K562 (cell line): ENCODE results near the gene ADAM10. TPM values are rescaled to one million over a fixed set of nuclear protein-coding genes. Genes with fewer than 3 reads are reported as not detected.

Experiments
- ATAC-seq: fragments of 200-7000 bp; cut with Tn5 transposase; 3 replicates; pipeline ENCODE4 v1.9.1; 2020; ENCODE audit warnings: moderate library complexity
- BruUV-seq: library from RNA; stranded (reverse); fragments of 400-500 nt; replicated peaks from 2 replicates; lab custom pipeline; 2021; lab: Mats Ljungman, UMichigan
- CTCF ChIA-PET: fragments of 300-600 bp; formaldehyde crosslinking; extraction: SDS; loops from one replicate; lab custom pipeline; 2021; ENCODE audit warnings: low intra/inter-chr PET ratio; lab: Yijun Ruan, JAX
- POLR2A ChIA-PET: fragments of 300-600, 350-650 bp; sonication (Branson Sonifier 250); formaldehyde crosslinking; extraction: SDS; loops from one replicate; lab custom pipeline; 2021; ENCODE audit warnings: antibody characterized with exemption, inconsistent platforms; lab: Yijun Ruan, JAX
- DNase-seq, 4 experiments: peaks; one replicate each; pipeline versions ENCODE4 v3.0.0 to v3.0.0-alpha.2; 2011 to 2018; ENCODE audit warnings: low spot score in 3 of 4, mixed read lengths in 3 of 4; ENCODE audit errors: extremely low read depth in 1 of 4
- FAIRE-seq: peaks from 2 replicates; lab custom pipeline; 2011; peaks lifted over from hg19 to GRCh38; lab: Jason Lieb, UNC
- H2AFZ ChIP-seq: 2 replicates; pipeline ENCODE4 v1.6.0; 2011; ENCODE audit warnings: low read depth, low read length, control low read depth, inconsistent platforms
- H3K27ac ChIP-seq: fragments of 200-600 bp; 3 replicates; pipeline ENCODE4 v1.8.0; 2011; ENCODE audit warnings: low read depth, mild to moderate bottlenecking, control low read depth, inconsistent platforms, low read length, moderate library complexity, mixed read lengths; ENCODE audit errors: extremely low read depth
- H3K27me3 ChIP-seq, 2 experiments: fragments of 300-600 bp in 1 of 2; 2 replicates in 1 of 2; 3 replicates in 1 of 2; pipeline versions ENCODE4 v1.6.0 to v1.8.0; 2011; ENCODE audit warnings: inconsistent platforms in 2 of 2, low read length in 2 of 2, mild to moderate bottlenecking in 1 of 2, mixed read lengths in 1 of 2, moderate library complexity in 1 of 2; ENCODE audit not compliant: control insufficient read depth in 2 of 2, insufficient read depth in 2 of 2
- H3K36me3 ChIP-seq: fragments of 300-600 bp; 3 replicates; pipeline ENCODE4 v1.8.0; 2011; ENCODE audit warnings: mild to moderate bottlenecking, low read length, inconsistent platforms; ENCODE audit not compliant: control insufficient read depth, insufficient read depth
- H3K4me1 ChIP-seq, 2 experiments: fragments of 200-600 bp in 1 of 2; replicated peaks in 1 of 2; 2 replicates in 1 of 2; 3 replicates in 1 of 2; pipeline versions ENCODE4 v1.5.1 to v1.8.0; 2011; ENCODE audit warnings: inconsistent platforms in 2 of 2, low read length in 2 of 2, mild to moderate bottlenecking in 1 of 2, mixed read lengths in 1 of 2, moderate library complexity in 1 of 2; ENCODE audit not compliant: control insufficient read depth in 2 of 2, insufficient read depth in 2 of 2
- H3K4me2 ChIP-seq: 2 replicates; pipeline ENCODE4 v1.6.1; 2011; ENCODE audit warnings: low read length, control low read depth, inconsistent platforms, mixed read lengths; ENCODE audit not compliant: insufficient read depth
- H3K4me3 ChIP-seq: fragments of 200-600 bp; sonication (generic), shearing (Covaris generic); 2 replicates; pipeline ENCODE4 v1.5.1; 2016; ENCODE audit warnings: control low read depth, inconsistent platforms
- H3K79me2 ChIP-seq: fragments of 200-600 bp; 3 replicates; pipeline ENCODE4 v1.8.0; 2011; ENCODE audit warnings: low read length, inconsistent platforms; ENCODE audit not compliant: control insufficient read depth, insufficient read depth
- H3K9ac ChIP-seq, 2 experiments: 2 replicates each; pipeline versions ENCODE4 v1.6.0 to v1.6.1; 2011; ENCODE audit warnings: low read depth in 2 of 2, low read length in 2 of 2, control low read depth in 1 of 2, inconsistent platforms in 1 of 2, mild to moderate bottlenecking in 1 of 2, mixed read lengths in 1 of 2; ENCODE audit not compliant: insufficient read depth in 1 of 2
- H3K9me1 ChIP-seq: one replicate; pipeline ENCODE4 v1.6.0; 2011; ENCODE audit warnings: inconsistent platforms, mild to moderate bottlenecking, low read length, moderate library complexity; ENCODE audit not compliant: control insufficient read depth, insufficient read depth
- H3K9me3 ChIP-seq: replicated peaks from 2 replicates; pipeline ENCODE4 v1.5.1; 2011; ENCODE audit warnings: low read depth, low read length, inconsistent platforms; ENCODE audit not compliant: control insufficient read depth, insufficient read depth
- H4K20me1 ChIP-seq: replicated peaks from 2 replicates; pipeline ENCODE4 v1.6.1; 2011; ENCODE audit warnings: low read length, inconsistent platforms, mixed read lengths; ENCODE audit not compliant: control insufficient read depth, insufficient read depth
- DMBX1 ChIP-seq: fragments of 250-450 bp; sonication (Bioruptor Pico); IDR thresholded peaks from 2 replicates; pipeline ENCODE4 v1.8.0; 2022; ENCODE audit warnings: inconsistent platforms, mild to moderate bottlenecking, moderate library complexity, borderline replicate concordance
- KLF10 ChIP-seq: fragments of 250-450 bp; sonication (Bioruptor Pico); IDR thresholded peaks from 2 replicates; pipeline ENCODE4 v1.6.1; 2021; ENCODE audit warnings: matching md5 sums
- POLR2AphosphoS2 ChIP-seq: IDR thresholded peaks from 2 replicates; pipeline ENCODE4 v1.6.1; 2012; ENCODE audit warnings: low read length, improper control_type of control experiment
- RAD21 ChIP-seq, 2 experiments: fragments of 250-450 bp in 1 of 2; fragments of 450-650 bp in 1 of 2; sonication (Bioruptor Pico) in 1 of 2; formaldehyde crosslinking in 1 of 2; IDR thresholded peaks in 1 of 2; conservative IDR thresholded peaks in 1 of 2; 2 replicates each; pipeline versions ENCODE4 v1.4.0 to v1.8.0; 2020 to 2022; ENCODE audit warnings: mild to moderate bottlenecking in 2 of 2, moderate library complexity in 1 of 2
- RBM25 ChIP-seq: fragments of 200-400 bp; formaldehyde crosslinking; IDR thresholded peaks from 2 replicates; pipeline ENCODE4 v1.6.1; 2018; ENCODE audit warnings: low read length, low read depth, moderate library complexity; ENCODE audit not compliant: severe bottlenecking
- REST ChIP-seq, 2 experiments: fragments of 450-650 bp; formaldehyde crosslinking in 1 of 2; IDR thresholded peaks; 2 replicates each; pipeline versions ENCODE4 v1.4.0 to v1.6.1; 2014 to 2020; ENCODE audit warnings: mild to moderate bottlenecking in 2 of 2, borderline replicate concordance in 1 of 2, low read depth in 1 of 2
- ZKSCAN1 ChIP-seq: fragments of 150-350 bp; IDR thresholded peaks from 2 replicates; pipeline ENCODE4 v1.6.1; 2016; ENCODE audit warnings: low read depth, low read length
- ZNF121 ChIP-seq: sonication (generic); formaldehyde crosslinking; conservative IDR thresholded peaks from 2 replicates; pipeline ENCODE4 v1.8.0; 2022; ENCODE audit warnings: missing genetic modification reagents
- ZNF146 ChIP-seq: IDR thresholded peaks from one replicate; pipeline ENCODE4 v1.6.1; 2018; ENCODE audit warnings: missing compliant biosample characterization; ENCODE audit not compliant: unreplicated experiment
- whole genome bisulfite sequencing: fragments of 100-300 bp; shearing (Covaris generic); methylation state at CpG from one replicate; pipeline ENCODE4 v1.1.6; 2016; ENCODE audit warnings: low coverage, mixed read lengths; ENCODE audit not compliant: insufficient coverage; ENCODE audit errors: missing lambda C conversion rate; 5-methylcytosine and 5-hydroxymethylcytosine counted together
- in situ Hi-C: fragments of 300-500 bp; cut with MboI; formaldehyde crosslinking; loops from 4 replicates; pipeline ENCODE4 v1.15.0; 2018; ENCODE audit warnings: inconsistent platforms, mixed read lengths
- intact Hi-C: fragments of 100-400 bp; cut with micrococcal nuclease; formaldehyde crosslinking; loops from 2 replicates; pipeline ENCODE4 v1.14.2; 2022
- polyA plus RNA-seq, 8 experiments: library from polyadenylated mRNA; depleted of rRNA in 4 of 8; stranded (reverse) in 5 of 8; unstranded in 3 of 8; fragments of >200 nt; fragmentation: Nextera tagmentation in 2 of 8; fragmentation: Illumina TruSeq in 1 of 8; extraction: Ambion mirVana in 2 of 8; extraction: Trizol in 1 of 8; gene quantifications; 2 replicates each; pipeline versions ENCODE4 v1.2.1 to v1.2.3, GENCODE V29; 2011 to 2014; ENCODE audit warnings: inconsistent platforms in 1 of 8, missing spikeins in 1 of 8
- total RNA-seq, 7 experiments: library from RNA; depleted of rRNA in 6 of 7; stranded (reverse); fragments of >200 nt in 6 of 7; fragmentation: Illumina TruSeq in 2 of 7; extraction: Trizol in 2 of 7; gene quantifications; 2 replicates each; pipeline versions ENCODE4 v1.2.1 to v1.2.3, GENCODE V29; 2011 to 2021; ENCODE audit warnings: low replicate concordance in 1 of 7

Gene ADAM10
- total and polyA plus RNA-seq, 9 of the 15 experiments (the other 6 are each of a cell fraction or from before 2014, with no cell fraction given): 11.9 to 152 (median 57.3) TPM

GRCh38 chr15:58626378-58626777 lies 123.1 kb downstream of the ADAM10 start:
- Histone ChIP-seq H3K36me3 (peaks cover 47% of the 10 kb centered on the region), H3K4me3 (no peak overlapping the region), H3K4me1 (no peaks in the 10 kb centered on the region), H3K27ac (no peak overlapping the region), H3K27me3 (no peaks in the 10 kb centered on the region), H3K9me1 (no peaks in the 10 kb centered on the region), H2AFZ (no peak overlapping the region), H3K9me3 (no peaks in the 10 kb centered on the region), H3K4me2 (no peak overlapping the region), H3K9ac (no peak overlapping the region), H4K20me1 (no peaks in the 10 kb centered on the region), H3K79me2 (no peaks in the 10 kb centered on the region)
- no peak for ATAC-seq
- no peak for DNase-seq
- POLR2A ChIA-PET: interaction anchor here (1.4 kb wide), 1 partner anchor 9 kb away, joined by 3 read pairs; no protein-coding TSS in a partner anchor
- FAIRE-seq: no peak
- CTCF ChIA-PET: no interaction called here
- TF ChIP-seq RBM25 (peak; percentile 10), REST (IDR thresholded peaks at IDR 0.05; ENCODE audit: borderline replicate concordance) (no peak), REST (CRISPR knock-in tag; IDR thresholded peaks at IDR 0.05; ENCODE audit: low read depth) (no peak), KLF10 (CRISPR knock-in tag) (no peak), POLR2AphosphoS2 (no peak), ZNF146 (CRISPR knock-in tag) (peak; percentile 24), ZNF121 (CRISPR knock-in tag) (no peak), ZKSCAN1 (no peak), DMBX1 (CRISPR knock-in tag) (no peak), RAD21 (CRISPR knock-in tag; conservative IDR thresholded peaks at IDR 0.05 in 1 of 2, IDR thresholded peaks at IDR 0.05 in 1 of 2) (no peak)
- BruUV-seq: no TSS peak
- in situ Hi-C loops: no loop called here
- WGBS: 100% methylated on average over 3 of the region's 3 CpGs
- intact Hi-C loops: no loop called here
